Dermis blood vessel endothelial cell (primary cell): ENCODE measurements around the gene AR. TPM values are rescaled to one million over a fixed set of nuclear protein-coding genes. Genes with fewer than 3 reads are reported as not detected.

Experiments
- DNase-seq: peaks from one replicate; pipeline ENCODE4 v3.0.0; 2010
- total RNA-seq: library from RNA; depleted of rRNA; stranded (reverse); fragments of >200 nt; gene quantifications from 2 replicates; pipeline ENCODE4 v1.2.3, GENCODE V29; 2014

The AR gene, protein sequence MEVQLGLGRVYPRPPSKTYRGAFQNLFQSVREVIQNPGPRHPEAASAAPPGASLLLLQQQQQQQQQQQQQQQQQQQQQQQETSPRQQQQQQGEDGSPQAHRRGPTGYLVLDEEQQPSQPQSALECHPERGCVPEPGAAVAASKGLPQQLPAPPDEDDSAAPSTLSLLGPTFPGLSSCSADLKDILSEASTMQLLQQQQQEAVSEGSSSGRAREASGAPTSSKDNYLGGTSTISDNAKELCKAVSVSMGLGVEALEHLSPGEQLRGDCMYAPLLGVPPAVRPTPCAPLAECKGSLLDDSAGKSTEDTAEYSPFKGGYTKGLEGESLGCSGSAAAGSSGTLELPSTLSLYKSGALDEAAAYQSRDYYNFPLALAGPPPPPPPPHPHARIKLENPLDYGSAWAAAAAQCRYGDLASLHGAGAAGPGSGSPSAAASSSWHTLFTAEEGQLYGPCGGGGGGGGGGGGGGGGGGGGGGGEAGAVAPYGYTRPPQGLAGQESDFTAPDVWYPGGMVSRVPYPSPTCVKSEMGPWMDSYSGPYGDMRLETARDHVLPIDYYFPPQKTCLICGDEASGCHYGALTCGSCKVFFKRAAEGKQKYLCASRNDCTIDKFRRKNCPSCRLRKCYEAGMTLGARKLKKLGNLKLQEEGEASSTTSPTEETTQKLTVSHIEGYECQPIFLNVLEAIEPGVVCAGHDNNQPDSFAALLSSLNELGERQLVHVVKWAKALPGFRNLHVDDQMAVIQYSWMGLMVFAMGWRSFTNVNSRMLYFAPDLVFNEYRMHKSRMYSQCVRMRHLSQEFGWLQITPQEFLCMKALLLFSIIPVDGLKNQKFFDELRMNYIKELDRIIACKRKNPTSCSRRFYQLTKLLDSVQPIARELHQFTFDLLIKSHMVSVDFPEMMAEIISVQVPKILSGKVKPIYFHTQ
- total RNA-seq, result 1.2 and 2.9 TPM in 2 replicates

DNA sequence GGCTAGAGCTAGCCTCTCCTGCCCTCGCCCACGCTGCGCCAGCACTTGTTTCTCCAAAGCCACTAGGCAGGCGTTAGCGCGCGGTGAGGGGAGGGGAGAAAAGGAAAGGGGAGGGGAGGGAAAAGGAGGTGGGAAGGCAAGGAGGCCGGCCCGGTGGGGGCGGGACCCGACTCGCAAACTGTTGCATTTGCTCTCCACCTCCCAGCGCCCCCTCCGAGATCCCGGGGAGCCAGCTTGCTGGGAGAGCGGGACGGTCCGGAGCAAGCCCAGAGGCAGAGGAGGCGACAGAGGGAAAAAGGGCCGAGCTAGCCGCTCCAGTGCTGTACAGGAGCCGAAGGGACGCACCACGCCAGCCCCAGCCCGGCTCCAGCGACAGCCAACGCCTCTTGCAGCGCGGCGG lies at the start of gene AR:
AR (plus strand) TSS at position 204 of the 400 bp plus-strand sequence. CDS start 1,126 bp downstream, outside the sequence.
- peak; percentile 30 for DNase-seq

DNA sequence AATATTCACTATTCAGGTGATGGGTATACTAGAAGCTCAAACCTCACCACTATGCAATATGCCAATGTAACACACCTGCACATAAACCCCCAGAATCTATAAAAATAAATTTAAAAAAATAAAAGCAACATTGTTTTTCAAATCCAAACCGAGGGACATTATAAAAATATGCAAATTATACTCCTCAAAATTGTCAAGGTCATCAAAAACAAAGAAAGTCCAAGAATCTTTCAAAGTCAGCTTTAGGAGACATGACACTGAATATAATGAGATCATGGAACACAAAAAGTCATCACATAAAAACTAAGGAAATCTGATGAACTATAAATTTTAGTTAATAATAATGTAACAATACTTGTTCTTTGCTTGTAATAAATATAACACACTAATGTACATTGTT lies 43.2 kb upstream of the AR start:
- no peak for DNase-seq

DNA sequence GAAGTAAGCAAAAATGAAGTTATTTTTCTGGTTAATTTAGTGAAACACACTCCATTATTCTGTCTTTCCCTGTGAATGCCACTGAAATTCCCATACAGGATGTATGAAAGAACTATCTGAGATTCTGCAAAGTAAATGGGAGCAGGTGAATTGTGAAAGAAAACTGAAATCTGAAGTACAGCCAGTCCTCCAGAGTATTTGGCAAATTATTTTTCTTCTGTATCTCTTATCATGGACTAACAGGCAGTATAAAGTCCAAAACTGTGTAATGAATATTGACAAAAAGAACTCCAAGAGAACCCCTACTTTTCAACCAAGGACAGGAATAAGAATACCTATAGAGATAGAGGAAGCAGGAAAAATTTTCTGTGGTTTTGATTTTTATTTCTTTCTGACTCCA lies 40.8 kb upstream of the AR start:
- no peak for DNase-seq

DNA sequence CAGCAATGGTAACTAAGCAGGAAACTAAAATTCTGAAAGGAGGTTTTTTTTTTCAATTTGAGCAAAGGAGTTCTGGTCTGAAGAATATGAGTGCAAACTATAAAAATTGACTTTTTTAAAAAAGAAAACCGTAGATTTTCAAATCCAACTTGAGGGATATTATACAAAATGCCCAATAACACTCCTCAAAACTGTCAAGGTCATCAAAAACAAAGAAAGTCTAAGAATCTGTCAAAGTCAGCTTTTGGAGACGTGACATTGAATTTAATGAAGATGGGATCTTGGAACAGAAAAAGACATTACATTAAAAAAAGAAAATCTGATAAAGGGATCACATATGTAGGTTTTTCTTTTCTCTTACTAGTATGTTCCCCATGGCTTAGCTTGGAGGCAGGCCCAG lies 40.4 kb upstream of the AR start:
- no peak for DNase-seq

DNA sequence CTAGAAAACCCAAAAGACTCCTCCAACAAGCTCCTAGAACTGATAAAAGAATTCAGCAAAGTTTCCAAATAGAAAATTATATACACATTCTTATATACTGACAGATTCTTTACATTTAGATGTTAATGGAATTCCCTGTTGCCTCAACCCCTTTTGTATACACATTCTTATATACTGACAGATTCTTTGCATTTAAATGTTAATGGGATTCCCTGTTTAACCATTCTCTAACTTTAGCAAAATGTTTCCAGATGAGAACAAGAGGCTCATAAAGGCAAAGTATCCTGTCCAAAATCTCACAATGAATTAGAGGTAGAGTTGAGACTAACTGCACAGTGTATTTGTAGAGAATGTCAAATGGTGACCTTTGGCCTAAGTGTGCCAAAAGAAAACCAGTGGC lies 23.1 kb upstream of the AR start:
- no peak for DNase-seq

DNA sequence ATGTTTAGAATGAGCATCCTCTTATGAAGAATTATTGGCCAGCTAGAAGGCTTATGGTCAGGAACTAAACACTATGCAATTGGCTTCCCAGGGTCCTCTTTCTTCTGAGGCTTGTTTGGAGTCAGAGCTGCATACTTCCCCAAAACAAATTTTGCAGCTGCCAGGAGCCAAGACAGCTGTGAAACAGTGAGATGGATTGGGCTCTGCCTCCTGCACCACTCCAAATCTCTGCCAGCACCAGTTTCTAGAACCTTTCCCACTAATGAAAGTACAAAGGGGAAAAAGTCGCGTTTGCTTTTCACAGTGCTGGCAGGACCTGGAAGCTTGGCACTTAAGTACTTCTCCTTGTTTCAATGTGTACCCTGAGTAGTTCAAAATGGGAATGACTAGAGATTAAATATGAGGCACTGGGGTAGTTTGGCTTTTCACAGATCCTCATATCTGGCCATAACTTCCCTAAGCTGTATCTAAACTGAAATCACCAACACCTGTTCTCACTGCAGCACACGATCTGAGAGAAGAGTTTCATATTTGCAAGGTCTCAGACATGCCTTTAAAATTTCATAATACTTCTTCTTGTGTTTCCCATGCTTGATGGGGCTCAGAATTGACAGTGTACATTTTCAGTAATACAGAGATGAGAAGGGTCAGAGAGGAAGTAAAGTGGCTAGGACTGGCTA lies 20.7 kb upstream of the AR start:
- no peak for DNase-seq

DNA sequence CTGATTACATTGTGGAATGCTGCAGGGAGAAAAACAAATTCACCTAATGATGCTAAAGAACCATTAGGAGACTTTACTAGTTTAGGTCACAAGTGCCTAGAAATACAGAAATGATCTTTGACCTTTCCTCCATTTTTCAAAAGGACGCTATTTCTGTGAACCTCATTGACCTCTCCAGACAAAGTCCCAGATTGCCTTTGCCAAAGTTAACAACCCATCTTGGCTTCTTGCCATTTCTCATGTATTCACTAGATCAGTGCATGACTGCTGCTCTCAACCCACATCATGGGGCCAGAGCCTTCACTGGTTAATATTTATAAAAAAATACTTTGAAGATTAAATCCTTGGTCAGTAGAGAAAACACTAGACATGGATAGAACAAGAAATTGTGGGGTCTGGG lies 19.9 kb upstream of the AR start:
- peak; percentile 4 for DNase-seq

DNA sequence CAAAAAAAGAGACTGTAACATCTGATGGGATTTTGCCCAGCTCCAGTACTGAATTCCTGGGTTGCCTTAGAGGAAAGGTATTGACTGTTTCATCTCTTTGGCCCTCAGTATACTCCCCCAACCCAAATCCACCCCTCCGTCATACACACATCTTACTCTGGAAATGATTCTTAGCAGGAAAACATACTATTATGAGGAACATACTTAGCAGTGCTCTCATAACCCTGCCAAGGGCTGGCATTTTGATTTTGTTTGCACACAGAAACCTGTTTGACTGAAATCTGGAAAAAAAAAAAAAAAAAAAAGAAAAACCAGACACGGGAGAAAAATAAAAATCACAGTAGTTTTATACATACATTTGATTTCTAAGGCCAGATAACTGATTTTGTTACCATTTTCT lies 19.4 kb upstream of the AR start:
- no peak for DNase-seq

DNA sequence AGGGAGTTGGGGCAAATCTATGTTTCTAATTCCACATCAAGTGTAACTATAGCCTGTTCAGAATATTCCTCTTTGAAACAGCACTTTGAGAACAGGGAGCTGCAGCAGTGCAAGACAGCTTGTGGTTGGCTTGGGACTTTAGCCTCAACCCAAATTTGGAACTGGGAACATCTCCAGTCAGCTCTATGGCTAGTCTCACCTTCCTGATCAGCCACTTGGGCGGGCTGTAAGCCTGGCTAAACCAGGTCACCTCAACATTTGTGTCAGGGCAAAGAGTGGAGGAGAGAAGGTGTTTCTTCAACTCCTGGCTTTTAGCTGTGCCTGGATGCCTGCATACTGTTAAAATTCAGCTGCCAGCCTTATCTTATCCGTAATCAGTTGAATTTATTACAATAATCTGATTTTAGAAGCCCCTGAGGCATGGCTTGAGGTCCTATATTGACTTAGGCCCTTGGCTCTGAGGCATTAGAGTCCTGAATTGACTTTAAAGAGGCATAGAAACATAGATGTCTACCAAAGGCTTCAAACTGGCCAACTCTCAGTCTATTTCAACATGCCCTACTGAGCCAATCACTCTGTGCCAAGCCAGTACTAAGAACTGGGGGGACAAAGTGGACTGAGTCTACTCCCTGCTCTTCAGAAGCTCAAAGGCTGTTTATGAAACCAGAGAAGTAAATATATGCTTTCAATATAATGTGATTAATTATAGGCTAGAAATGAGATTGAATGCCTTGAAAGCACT lies 18.7 kb upstream of the AR start:
- no peak for DNase-seq

DNA sequence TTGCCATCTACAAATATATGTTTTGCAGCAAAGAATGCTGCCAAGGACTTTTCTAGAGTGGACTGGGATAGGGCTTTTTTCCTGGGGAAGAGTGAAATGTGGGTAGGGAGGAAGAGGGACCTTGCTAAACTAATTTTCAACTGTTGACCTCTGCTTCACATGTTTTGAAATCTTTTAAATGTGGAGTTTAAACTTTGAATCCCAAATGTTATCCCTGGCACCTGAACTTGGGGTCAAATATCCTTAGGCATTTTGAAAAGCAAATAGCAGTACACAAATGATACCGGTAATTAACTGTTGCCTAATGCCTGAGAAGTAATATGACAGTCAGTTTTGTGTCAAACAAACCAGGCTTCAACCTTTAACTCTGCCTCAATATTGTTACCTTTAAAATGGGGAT lies 7.3 kb upstream of the AR start:
- DNase-seq, result no peak

DNA sequence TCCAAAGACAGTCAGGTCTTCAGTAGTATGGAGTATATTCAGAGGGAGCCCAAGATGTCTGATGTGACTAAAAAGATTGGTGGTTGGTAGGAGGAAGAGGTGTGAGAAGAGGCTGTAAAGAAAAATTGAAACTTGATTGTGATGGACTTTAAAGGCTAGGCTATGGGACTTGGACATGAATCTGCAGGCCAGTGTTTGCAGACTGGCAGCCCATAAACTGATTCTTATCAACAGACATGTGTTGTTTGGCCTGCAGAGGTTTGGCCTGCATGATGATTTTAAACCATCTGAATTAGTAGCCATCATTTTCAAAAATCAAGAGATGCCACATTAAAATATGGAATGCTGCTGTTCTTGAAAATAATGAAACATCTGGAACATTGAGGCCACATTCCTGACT lies 5.4 kb upstream of the AR start:
- DNase-seq, result no peak

DNA sequence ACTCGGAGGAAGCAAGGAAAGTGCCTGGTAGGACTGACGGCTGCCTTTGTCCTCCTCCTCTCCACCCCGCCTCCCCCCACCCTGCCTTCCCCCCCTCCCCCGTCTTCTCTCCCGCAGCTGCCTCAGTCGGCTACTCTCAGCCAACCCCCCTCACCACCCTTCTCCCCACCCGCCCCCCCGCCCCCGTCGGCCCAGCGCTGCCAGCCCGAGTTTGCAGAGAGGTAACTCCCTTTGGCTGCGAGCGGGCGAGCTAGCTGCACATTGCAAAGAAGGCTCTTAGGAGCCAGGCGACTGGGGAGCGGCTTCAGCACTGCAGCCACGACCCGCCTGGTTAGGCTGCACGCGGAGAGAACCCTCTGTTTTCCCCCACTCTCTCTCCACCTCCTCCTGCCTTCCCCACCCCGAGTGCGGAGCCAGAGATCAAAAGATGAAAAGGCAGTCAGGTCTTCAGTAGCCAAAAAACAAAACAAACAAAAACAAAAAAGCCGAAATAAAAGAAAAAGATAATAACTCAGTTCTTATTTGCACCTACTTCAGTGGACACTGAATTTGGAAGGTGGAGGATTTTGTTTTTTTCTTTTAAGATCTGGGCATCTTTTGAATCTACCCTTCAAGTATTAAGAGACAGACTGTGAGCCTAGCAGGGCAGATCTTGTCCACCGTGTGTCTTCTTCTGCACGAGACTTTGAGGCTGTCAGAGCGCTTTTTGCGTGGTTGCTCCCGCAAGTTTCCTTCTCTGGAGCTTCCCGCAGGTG lies 637 bp downstream of the AR start:
- no peak for DNase-seq

DNA sequence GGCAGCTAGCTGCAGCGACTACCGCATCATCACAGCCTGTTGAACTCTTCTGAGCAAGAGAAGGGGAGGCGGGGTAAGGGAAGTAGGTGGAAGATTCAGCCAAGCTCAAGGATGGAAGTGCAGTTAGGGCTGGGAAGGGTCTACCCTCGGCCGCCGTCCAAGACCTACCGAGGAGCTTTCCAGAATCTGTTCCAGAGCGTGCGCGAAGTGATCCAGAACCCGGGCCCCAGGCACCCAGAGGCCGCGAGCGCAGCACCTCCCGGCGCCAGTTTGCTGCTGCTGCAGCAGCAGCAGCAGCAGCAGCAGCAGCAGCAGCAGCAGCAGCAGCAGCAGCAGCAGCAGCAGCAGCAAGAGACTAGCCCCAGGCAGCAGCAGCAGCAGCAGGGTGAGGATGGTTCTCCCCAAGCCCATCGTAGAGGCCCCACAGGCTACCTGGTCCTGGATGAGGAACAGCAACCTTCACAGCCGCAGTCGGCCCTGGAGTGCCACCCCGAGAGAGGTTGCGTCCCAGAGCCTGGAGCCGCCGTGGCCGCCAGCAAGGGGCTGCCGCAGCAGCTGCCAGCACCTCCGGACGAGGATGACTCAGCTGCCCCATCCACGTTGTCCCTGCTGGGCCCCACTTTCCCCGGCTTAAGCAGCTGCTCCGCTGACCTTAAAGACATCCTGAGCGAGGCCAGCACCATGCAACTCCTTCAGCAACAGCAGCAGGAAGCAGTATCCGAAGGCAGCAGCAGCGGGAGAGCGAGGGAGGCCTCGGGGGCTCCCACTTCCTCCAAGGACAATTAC lies 1.4 kb downstream of the AR start:
- DNase-seq, result peak; percentile 39

DNA sequence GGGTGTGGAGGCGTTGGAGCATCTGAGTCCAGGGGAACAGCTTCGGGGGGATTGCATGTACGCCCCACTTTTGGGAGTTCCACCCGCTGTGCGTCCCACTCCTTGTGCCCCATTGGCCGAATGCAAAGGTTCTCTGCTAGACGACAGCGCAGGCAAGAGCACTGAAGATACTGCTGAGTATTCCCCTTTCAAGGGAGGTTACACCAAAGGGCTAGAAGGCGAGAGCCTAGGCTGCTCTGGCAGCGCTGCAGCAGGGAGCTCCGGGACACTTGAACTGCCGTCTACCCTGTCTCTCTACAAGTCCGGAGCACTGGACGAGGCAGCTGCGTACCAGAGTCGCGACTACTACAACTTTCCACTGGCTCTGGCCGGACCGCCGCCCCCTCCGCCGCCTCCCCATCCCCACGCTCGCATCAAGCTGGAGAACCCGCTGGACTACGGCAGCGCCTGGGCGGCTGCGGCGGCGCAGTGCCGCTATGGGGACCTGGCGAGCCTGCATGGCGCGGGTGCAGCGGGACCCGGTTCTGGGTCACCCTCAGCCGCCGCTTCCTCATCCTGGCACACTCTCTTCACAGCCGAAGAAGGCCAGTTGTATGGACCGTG lies 2.2 kb downstream of the AR start:
- DNase-seq, result peak; percentile 21

DNA sequence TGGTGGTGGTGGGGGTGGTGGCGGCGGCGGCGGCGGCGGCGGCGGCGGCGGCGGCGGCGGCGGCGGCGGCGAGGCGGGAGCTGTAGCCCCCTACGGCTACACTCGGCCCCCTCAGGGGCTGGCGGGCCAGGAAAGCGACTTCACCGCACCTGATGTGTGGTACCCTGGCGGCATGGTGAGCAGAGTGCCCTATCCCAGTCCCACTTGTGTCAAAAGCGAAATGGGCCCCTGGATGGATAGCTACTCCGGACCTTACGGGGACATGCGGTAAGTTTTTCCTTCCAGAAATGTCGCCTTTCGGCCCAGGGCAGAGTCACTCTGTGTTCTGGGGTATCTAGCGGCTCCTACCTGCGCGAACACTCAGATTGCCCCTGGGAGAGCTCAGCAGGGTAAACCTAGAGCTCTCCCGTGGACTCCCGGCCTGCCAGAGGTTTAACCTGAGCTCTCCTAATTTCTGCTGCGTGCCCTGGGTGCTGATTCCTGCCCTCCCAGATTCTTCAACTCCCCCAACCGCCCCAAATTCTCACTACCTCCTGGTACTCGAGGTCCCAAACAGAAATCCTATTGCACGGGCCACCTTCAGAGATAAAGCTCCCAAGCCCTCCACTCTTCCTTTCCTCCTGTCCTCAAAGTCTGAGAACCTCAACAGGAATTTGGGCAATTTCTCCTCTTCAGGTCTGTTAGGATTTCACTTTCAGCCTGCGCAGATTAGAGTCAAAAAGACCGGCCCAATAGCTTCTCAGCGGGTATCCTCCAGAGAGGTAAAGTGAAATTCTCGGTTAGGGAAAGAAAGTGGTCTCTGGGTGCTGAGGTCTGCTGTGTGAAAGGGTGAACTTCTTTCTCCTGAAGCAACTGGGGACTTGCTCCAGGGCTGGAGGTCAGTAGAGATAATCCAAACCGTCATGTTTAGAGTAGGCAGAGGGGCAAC lies 2.9 kb downstream of the AR start:
- DNase-seq, result no peak

DNA sequence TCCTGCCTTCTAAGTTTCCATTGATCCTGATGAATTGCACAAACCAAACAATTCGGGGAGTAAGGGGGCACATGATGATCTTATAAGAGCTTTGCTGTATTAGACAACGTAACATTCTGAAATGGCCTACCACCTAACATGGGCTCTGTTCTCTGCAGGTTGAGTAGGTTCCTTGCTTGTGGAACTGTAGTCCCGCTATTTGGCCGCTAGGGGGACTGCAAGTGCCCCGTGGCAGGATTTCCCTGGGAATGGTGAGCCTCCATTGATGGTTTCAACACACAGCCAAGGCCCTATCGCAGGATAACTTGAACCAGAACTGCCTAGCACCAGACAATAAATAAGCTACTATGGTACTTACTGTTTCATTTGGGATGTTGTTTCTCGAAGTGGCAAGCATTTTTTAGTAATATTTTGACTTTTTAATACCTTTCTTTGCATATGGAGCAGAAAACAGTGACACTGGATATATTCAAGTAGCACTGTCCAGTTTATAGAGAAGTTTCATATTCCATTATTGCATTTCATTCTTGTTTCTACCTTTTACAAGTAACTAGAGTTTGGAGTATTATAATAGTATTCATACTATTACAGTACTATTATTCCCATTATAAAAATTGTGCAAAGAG lies 11.9 kb downstream of the AR start:
- DNase-seq, result peak; percentile 56

DNA sequence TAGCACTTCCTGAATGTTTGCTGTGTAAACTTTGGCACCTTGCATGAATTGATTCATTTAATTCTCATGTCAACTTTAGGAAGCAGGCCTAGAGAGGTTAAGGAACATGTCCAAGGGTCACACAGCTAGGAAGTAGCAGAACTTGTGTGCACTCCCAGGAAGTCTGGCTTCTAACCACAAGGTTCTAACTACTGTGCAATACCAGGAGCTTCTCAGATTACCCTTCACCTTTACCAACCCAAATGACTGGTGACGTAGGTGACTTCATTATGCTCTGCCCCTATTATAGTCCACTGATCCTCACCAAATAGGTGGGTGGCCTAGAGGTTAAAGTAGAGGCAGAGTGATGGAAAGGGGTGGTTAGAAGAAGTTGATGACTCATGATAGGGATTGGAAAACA lies 14.4 kb downstream of the AR start:
- DNase-seq, result no peak
